Esophagus squamous epithelium (tissue), 5 donors: ENCODE results near the gene SDF4. TPM values are rescaled to one million over a fixed set of nuclear protein-coding genes. Genes with fewer than 3 reads are reported as not detected.
A peak's percentile ranks its signal among the peaks of the same experiment; 100 is the strongest.

Experiments used
- DNase-seq: peaks from one replicate; lab custom pipeline; 2025; lab: John Stamatoyannopoulos, UW
- H3K27ac ChIP-seq, 4 donors: fragments of 200-600 bp; sonication (generic); one replicate each; pipeline ENCODE4 v1.5.1; 2016 to 2019; ENCODE audit warnings: mild to moderate bottlenecking in 1 of 4
- H3K27me3 ChIP-seq, 4 donors: fragments of 200-600 bp; sonication (generic); 1 replicate in 3 of 4; 2 replicates in 1 of 4; pipeline versions ENCODE4 v1.5.1 to v1.6.0; 2017 to 2021; ENCODE audit warnings: antibody characterized with exemption in 1 of 4
- H3K36me3 ChIP-seq, 3 donors: fragments of 200-600 bp; sonication (generic); one replicate each; pipeline ENCODE4 v1.5.1; 2016 to 2019
- H3K4me1 ChIP-seq, 3 donors: fragments of 200-600 bp; sonication (generic); one replicate each; pipeline ENCODE4 v1.5.1; 2017 to 2019
- H3K4me3 ChIP-seq, 4 donors: fragments of 200-600 bp; sonication (generic); 1 replicate in 3 of 4; 2 replicates in 1 of 4; pipeline ENCODE4 v1.5.1; 2016 to 2019; ENCODE audit warnings: mild to moderate bottlenecking in 2 of 4, moderate library complexity in 1 of 4
- H3K9me3 ChIP-seq, 3 donors: fragments of 200-600 bp; sonication (generic); one replicate each; pipeline ENCODE4 v1.5.1; 2016 to 2019
- POLR2A ChIP-seq, 4 donors: fragments of 450-650 bp; IDR thresholded peaks; one replicate each; pipeline ENCODE4 v1.6.1; 2017; ENCODE audit warnings: antibody characterized with exemption in 4 of 4, mild to moderate bottlenecking in 4 of 4, moderate library complexity in 3 of 4
- WGBS, 2 donors: methylation state at CpG; one replicate each; pipeline ENCODE4 v1.1.5; 2018; 5-methylcytosine and 5-hydroxymethylcytosine counted together
- intact Hi-C: fragments of 100-400 bp; cut with DNase I; formaldehyde crosslinking; loops from one replicate; pipeline ENCODE4 v1.15.0; 2022
- total RNA-seq, 4 donors: library from RNA; depleted of rRNA; stranded (reverse); fragments of >200 nt; gene quantifications; one replicate each; pipeline ENCODE4 v1.1.0, GENCODE V29; 2016
- TF ChIP-seq, protein P1 (sequence below), 6 experiments: fragments of 450-650 bp in 4 of 6; fragments of 200-600 bp in 2 of 6; sonication (generic) in 2 of 6; IDR thresholded peaks; one replicate each; pipeline ENCODE4 v1.5.1; 2016 to 2019; ENCODE audit warnings: antibody characterized with exemption in 6 of 6, mild to moderate bottlenecking in 4 of 6, moderate library complexity in 4 of 6
- donor health status: DM: yes; HTN: yes; CAD: no.

Gene SDF4, protein sequence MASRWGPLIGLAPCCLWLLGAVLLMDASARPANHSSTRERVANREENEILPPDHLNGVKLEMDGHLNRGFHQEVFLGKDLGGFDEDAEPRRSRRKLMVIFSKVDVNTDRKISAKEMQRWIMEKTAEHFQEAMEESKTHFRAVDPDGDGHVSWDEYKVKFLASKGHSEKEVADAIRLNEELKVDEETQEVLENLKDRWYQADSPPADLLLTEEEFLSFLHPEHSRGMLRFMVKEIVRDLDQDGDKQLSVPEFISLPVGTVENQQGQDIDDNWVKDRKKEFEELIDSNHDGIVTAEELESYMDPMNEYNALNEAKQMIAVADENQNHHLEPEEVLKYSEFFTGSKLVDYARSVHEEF
- 10 to 100 TPM; 65.0 to 75.4 (median 67.6) TPM for total RNA-seq

- peaks cover 24 to 54% (median 25%) of the 10 kb centered on the region in 3 donors for H3K4me1 ChIP-seq
Observed at GRCh38 chr1:1231400-1232207, at the start of gene SDF4. SDF4 (minus strand) TSS chr1:1232001; CDS start chr1:1228772, 3,229 bp downstream.

DNA sequence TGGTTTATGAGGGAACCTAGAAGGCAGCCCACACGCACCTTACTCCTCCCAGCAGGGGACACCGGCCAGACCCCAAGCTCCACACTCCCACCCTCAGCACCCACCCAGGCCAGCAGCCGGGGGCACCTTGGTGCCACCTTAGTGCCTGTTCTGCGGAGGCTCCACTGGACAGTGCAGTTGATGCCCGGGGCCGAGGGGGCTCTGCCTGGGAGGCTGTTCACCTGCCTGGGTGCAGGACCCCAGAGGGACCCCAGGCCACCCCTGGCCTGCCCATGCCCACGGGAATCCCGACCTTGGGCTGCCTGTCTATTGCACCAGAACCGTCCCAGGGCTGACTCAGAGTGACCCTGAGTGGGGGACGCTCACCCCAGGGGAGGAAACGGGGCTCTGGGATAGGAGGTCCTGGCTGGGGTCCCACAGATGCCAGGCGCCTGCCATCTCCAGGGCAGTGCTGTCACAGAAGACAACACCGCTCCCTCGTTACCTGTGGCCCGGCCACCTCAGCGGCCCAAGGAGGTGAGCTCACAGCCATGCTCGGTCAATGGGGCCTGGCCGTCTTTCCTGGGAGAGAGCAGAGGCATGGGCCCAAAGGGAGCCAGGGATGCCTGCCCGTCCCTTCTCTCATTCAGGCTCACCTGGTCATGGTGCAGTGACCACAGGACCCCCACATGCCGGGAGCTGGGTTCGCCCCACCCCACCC is 49.1 kb upstream of the SDF4 start:
- no peak for DNase-seq
- Histone ChIP-seq H3K27ac (peak overlapping the region in 1 of 4 donors; percentile 70), H3K4me1 (peaks cover 9 to 34% (median 10%) of the 10 kb centered on the region in 3 donors), H3K27me3 (peaks cover 0 to 17% (median 0%) of the 10 kb centered on the region in 4 donors), H3K4me3 (no peak overlapping the region), H3K36me3 (no peaks in the 10 kb centered on the region), H3K9me3 (no peaks in the 10 kb centered on the region)
- TF ChIP-seq, protein P1, sequence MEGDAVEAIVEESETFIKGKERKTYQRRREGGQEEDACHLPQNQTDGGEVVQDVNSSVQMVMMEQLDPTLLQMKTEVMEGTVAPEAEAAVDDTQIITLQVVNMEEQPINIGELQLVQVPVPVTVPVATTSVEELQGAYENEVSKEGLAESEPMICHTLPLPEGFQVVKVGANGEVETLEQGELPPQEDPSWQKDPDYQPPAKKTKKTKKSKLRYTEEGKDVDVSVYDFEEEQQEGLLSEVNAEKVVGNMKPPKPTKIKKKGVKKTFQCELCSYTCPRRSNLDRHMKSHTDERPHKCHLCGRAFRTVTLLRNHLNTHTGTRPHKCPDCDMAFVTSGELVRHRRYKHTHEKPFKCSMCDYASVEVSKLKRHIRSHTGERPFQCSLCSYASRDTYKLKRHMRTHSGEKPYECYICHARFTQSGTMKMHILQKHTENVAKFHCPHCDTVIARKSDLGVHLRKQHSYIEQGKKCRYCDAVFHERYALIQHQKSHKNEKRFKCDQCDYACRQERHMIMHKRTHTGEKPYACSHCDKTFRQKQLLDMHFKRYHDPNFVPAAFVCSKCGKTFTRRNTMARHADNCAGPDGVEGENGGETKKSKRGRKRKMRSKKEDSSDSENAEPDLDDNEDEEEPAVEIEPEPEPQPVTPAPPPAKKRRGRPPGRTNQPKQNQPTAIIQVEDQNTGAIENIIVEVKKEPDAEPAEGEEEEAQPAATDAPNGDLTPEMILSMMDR (IDR thresholded peaks at IDR 0.05): no peak
- no peak for TF ChIP-seq POLR2A (IDR thresholded peaks at IDR 0.05)
- intact Hi-C loops: no loop called here
- 85 to 92% methylated on average over 3 to 10 of the region's 21 CpGs for WGBS, 2 donors

More at GRCh38 chr1:1231400-1232207, at the start of gene SDF4:
- WGBS, 2 donors: 0% methylated on average over 11 to 13 of the region's 99 CpGs
- Histone ChIP-seq H3K9me3 (no peaks in the 10 kb centered on the region), H3K36me3 (peaks cover 16 to 47% (median 18%) of the 10 kb centered on the region in 3 donors), H3K27me3 (peaks cover 0 to 3% (median 0%) of the 10 kb centered on the region in 4 donors), H3K27ac (peak within 1 kb of the TSS; percentile 86 to 97 (median 96)), H3K4me3 (peak within 1 kb of the TSS; percentile 81 to 100 (median 96))
- intact Hi-C loops: no loop called here
- TF ChIP-seq POLR2A (IDR thresholded peaks at IDR 0.05): peak in 2 of 4 donors; percentile 44 to 77
- TF ChIP-seq, protein P1 (IDR thresholded peaks at IDR 0.05): peak in 2 of 6 experiments; percentile 6 to 7
- DNase-seq: peak; percentile 69

GRCh38 chr1:1279028-1279427 is 47.2 kb upstream of the SDF4 start:
- no peaks in the 10 kb centered on the region for H3K36me3 ChIP-seq
- intact Hi-C loops: no loop called here
- H3K9me3 ChIP-seq: no peaks in the 10 kb centered on the region
- H3K4me3 ChIP-seq: no peak overlapping the region
- no peak for DNase-seq
- H3K4me1 ChIP-seq: peaks cover 16 to 42% (median 17%) of the 10 kb centered on the region in 3 donors
- no peak for TF ChIP-seq POLR2A (IDR thresholded peaks at IDR 0.05)
- TF ChIP-seq, protein P1 (IDR thresholded peaks at IDR 0.05): no peak
- no peak overlapping the region for H3K27ac ChIP-seq
- no peaks in the 10 kb centered on the region for H3K27me3 ChIP-seq
- 82 to 93% methylated on average over 10 to 12 of the region's 17 CpGs for WGBS, 2 donors

DNA sequence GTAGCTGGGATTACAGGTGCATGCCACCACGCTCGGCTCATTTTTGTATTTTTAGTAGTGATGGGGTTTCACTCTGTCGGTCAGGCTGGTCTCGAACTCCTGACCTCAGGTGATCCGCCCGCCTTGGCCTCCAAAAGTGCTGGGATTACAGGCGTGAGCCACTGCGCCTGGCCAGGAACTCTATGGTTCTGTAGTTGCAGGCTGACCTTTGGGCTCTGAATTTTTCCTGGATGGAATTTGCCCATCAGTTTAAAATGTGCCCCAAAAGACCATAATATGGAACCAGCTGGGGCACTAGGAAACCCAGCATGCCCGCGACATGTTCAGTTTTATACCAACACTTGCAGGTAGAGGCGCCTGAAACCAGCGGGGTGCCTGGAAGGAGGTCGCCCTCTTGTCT is 46.8 kb upstream of the SDF4 start:
- intact Hi-C loops: no loop called here
- H3K27ac ChIP-seq: no peak overlapping the region
- H3K9me3 ChIP-seq: no peaks in the 10 kb centered on the region
- DNase-seq: no peak
- no peaks in the 10 kb centered on the region for H3K36me3 ChIP-seq
- no peak overlapping the region for H3K4me3 ChIP-seq
- TF ChIP-seq, protein P1 (IDR thresholded peaks at IDR 0.05): no peak
- no peak for TF ChIP-seq POLR2A (IDR thresholded peaks at IDR 0.05)
- WGBS, 2 donors: 85 to 91% methylated on average over 12 to 13 of the region's 13 CpGs
- peaks cover 16 to 41% (median 17%) of the 10 kb centered on the region in 3 donors for H3K4me1 ChIP-seq
- H3K27me3 ChIP-seq: no peaks in the 10 kb centered on the region
